Stomach (tissue), 9 donors: Measurements from ENCODE around the gene CCDC192. TPM values are rescaled to one million over a fixed set of nuclear protein-coding genes. Genes with fewer than 3 reads are reported as not detected.

ENCODE experiments used
- DNase-seq, 2 donors: peaks; one replicate each; pipeline versions ENCODE4 v3.0.0 to v3.0.0-alpha.2; 2013 to 2019
- H3K27ac ChIP-seq, 5 donors: fragments of 200-600 bp in 4 of 5; sonication (generic) in 4 of 5; one replicate each; pipeline ENCODE4 v1.5.1; 2013 to 2019; ENCODE audit warnings: mild to moderate bottlenecking in 1 of 5, moderate library complexity in 1 of 5
- H3K27me3 ChIP-seq, 3 donors: fragments of 200-600 bp; sonication (generic); one replicate each; pipeline ENCODE4 v1.5.1; 2017 to 2019; ENCODE audit warnings: mixed run types in 1 of 3
- H3K36me3 ChIP-seq, 4 donors: fragments of 200-600 bp; sonication (generic); 1 replicate in 3 of 4; 2 replicates in 1 of 4; pipeline ENCODE4 v1.5.1; 2016 to 2019
- H3K4me1 ChIP-seq, 4 donors: fragments of 200-600 bp; sonication (generic); one replicate each; pipeline ENCODE4 v1.5.1; 2016 to 2019
- H3K4me3 ChIP-seq, 4 donors: fragments of 200-600 bp; sonication (generic) in 3 of 4; one replicate each; pipeline ENCODE4 v1.5.1; 2016 to 2019; ENCODE audit warnings: mild to moderate bottlenecking in 1 of 4
- H3K9me3 ChIP-seq, 4 donors: fragments of 200-600 bp; sonication (generic); one replicate each; pipeline ENCODE4 v1.5.1; 2016 to 2019
- EP300 ChIP-seq: sonication (generic); formaldehyde crosslinking; IDR thresholded peaks from one replicate; pipeline ENCODE4 v1.6.1; 2017; ENCODE audit warnings: antibody characterized with exemption
- POLR2A ChIP-seq, 4 donors: fragments of 450-650 bp; IDR thresholded peaks; one replicate each; pipeline ENCODE4 v1.6.1; 2016; ENCODE audit warnings: antibody characterized with exemption in 4 of 4, control low read depth in 2 of 4, mild to moderate bottlenecking in 1 of 4, moderate library complexity in 1 of 4
- POLR2AphosphoS5 ChIP-seq, 3 donors: sonication (generic); formaldehyde crosslinking; IDR thresholded peaks; one replicate each; pipeline ENCODE4 v1.6.1; 2016; ENCODE audit warnings: antibody characterized with exemption in 3 of 3
- WGBS, 5 donors: extraction: QIAGEN DNeasy Blood & Tissue Kit in 3 of 5; methylation state at CpG; one replicate each; pipeline versions ENCODE4 v1.1.5 to v1.1.7; 2013 to 2018; 5-methylcytosine and 5-hydroxymethylcytosine counted together
- intact Hi-C: fragments of 100-400 bp; cut with DNase I; formaldehyde crosslinking; loops from one replicate; pipeline ENCODE4 v1.15.1; 2023; ENCODE audit warnings: low total_unique reads
- polyA plus RNA-seq, 3 donors: library from polyadenylated mRNA; stranded (reverse); fragments of 200-250 nt; gene quantifications; one replicate each; pipeline ENCODE4 v1.2.3, GENCODE V29; 2013
- total RNA-seq, 5 donors: library from RNA; depleted of rRNA; stranded (reverse); fragments of >200 nt; gene quantifications; one replicate each; pipeline versions ENCODE4 v1.1.0 to v1.2.3, GENCODE V29; 2014 to 2016
- TF ChIP-seq, protein P1 (sequence below), 7 experiments: fragments of 450-650 bp in 4 of 7; fragments of 200-600 bp in 3 of 7; sonication (generic) in 3 of 7; IDR thresholded peaks; one replicate each; pipeline ENCODE4 v1.5.1; 2016 to 2019; ENCODE audit warnings: antibody characterized with exemption in 7 of 7, control low read depth in 2 of 7, mild to moderate bottlenecking in 1 of 7
- donor health status: healthy with polysubstance abuse.
- donor health status: Bipolar disorder and iron deficiency.
- donor health status: healthy.

Gene CCDC192
- total and polyA plus RNA-seq, 8 donors, result 0.10 to 2.2 TPM; not detected in 6

DNA sequence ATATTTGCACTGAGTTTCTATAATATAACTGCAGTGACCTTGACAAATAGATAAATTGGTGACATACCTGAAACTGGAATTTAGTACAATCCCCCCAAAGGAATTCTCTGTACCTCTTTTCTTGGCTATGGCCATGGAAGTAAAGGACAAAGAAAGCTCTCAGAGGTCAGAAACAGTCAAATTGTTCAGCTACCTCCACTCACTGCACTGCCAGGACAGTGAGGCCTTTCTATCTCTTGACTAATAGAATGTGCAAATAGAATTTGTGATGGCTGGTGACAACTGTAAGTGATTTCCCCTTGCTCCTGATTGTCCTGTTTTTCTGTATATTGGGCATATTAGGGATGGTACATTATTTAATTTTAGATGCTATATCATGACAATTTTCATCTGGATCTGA lies 67.1 kb downstream of the CCDC192 start:
- no peaks in the 10 kb centered on the region for H3K27me3 ChIP-seq
- H3K4me1 ChIP-seq, result peaks cover 0 to 4% (median 0%) of the 10 kb centered on the region in 4 donors
- intact Hi-C loops, result no loop called here
- H3K36me3 ChIP-seq, result no peaks in the 10 kb centered on the region
- DNase-seq, result no peak
- no peaks in the 10 kb centered on the region for H3K9me3 ChIP-seq
- no peak overlapping the region for H3K27ac ChIP-seq
- TF ChIP-seq EP300 (no peak), POLR2A (IDR thresholded peaks at IDR 0.05) (no peak), POLR2AphosphoS5 (IDR thresholded peaks at IDR 0.05) (no peak)
- TF ChIP-seq, protein P1, sequence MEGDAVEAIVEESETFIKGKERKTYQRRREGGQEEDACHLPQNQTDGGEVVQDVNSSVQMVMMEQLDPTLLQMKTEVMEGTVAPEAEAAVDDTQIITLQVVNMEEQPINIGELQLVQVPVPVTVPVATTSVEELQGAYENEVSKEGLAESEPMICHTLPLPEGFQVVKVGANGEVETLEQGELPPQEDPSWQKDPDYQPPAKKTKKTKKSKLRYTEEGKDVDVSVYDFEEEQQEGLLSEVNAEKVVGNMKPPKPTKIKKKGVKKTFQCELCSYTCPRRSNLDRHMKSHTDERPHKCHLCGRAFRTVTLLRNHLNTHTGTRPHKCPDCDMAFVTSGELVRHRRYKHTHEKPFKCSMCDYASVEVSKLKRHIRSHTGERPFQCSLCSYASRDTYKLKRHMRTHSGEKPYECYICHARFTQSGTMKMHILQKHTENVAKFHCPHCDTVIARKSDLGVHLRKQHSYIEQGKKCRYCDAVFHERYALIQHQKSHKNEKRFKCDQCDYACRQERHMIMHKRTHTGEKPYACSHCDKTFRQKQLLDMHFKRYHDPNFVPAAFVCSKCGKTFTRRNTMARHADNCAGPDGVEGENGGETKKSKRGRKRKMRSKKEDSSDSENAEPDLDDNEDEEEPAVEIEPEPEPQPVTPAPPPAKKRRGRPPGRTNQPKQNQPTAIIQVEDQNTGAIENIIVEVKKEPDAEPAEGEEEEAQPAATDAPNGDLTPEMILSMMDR (IDR thresholded peaks at IDR 0.05), result no peak
- no peak overlapping the region for H3K4me3 ChIP-seq

DNA sequence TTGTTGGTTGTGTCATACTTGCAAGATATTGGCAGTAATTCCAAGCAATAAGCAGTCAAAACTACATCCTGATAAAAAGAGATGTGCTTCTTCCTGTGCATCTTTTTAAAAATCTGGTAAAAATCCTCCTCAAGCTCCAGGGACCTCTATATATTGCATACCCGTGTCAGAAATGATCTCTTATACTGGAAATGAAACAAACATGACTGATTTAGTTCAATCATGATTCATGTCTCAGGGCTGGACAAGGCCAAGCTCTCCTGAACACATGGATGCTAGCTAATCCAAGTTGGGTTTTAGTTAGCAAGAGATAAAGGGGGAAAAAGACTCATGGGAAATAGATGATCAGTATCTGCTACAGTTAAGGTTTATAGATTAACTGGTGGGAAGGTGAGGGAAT lies 69.3 kb downstream of the CCDC192 start:
- TF ChIP-seq EP300, result no peak
- no peak for TF ChIP-seq POLR2A (IDR thresholded peaks at IDR 0.05)
- TF ChIP-seq POLR2AphosphoS5 (IDR thresholded peaks at IDR 0.05), result no peak
- TF ChIP-seq, protein P1 (IDR thresholded peaks at IDR 0.05), result no peak
- H3K36me3 ChIP-seq, result no peaks in the 10 kb centered on the region
- peaks cover 0 to 4% (median 0%) of the 10 kb centered on the region in 4 donors for H3K4me1 ChIP-seq
- 67 to 82% (median 70%) methylated on average over 1 of the region's 1 CpG for WGBS, 5 donors
- no peak overlapping the region for H3K27ac ChIP-seq
- DNase-seq, result no peak
- intact Hi-C loops, result no loop called here
- no peaks in the 10 kb centered on the region for H3K27me3 ChIP-seq
- H3K4me3 ChIP-seq, result no peak overlapping the region
- peaks cover 0 to 10% (median 2%) of the 10 kb centered on the region in 4 donors for H3K9me3 ChIP-seq

DNA sequence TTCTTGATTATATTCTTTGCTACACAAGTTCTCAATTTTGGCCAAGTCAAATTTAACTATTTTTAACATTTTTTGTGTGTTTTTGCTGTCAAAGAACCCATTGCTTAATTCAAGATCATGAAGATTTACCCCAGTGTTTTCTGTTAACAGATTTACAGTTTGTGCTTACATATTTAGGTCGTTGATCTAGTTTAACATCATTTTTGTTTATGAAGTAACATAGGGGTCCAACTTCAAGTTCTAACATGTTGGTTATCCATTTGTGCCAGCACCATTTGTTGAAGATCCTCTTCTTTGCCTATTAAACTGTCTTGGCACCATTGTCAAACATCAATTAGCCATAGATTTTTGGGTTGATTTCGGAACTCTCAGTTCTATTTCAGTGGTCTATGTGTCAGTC lies 71.0 kb downstream of the CCDC192 start:
- intact Hi-C loops, result no loop called here
- no peak overlapping the region for H3K27ac ChIP-seq
- peaks cover 0 to 10% (median 2%) of the 10 kb centered on the region in 4 donors for H3K9me3 ChIP-seq
- no peak overlapping the region for H3K4me3 ChIP-seq
- peaks cover 0 to 4% (median 0%) of the 10 kb centered on the region in 4 donors for H3K4me1 ChIP-seq
- DNase-seq, result no peak
- H3K36me3 ChIP-seq, result no peaks in the 10 kb centered on the region
- 81 to 92% (median 85%) methylated on average over 2 of the region's 2 CpGs for WGBS, 5 donors
- TF ChIP-seq, protein P1 (IDR thresholded peaks at IDR 0.05), result no peak
- TF ChIP-seq POLR2AphosphoS5 (IDR thresholded peaks at IDR 0.05) (no peak), POLR2A (IDR thresholded peaks at IDR 0.05) (no peak), EP300 (no peak)
- no peaks in the 10 kb centered on the region for H3K27me3 ChIP-seq

DNA sequence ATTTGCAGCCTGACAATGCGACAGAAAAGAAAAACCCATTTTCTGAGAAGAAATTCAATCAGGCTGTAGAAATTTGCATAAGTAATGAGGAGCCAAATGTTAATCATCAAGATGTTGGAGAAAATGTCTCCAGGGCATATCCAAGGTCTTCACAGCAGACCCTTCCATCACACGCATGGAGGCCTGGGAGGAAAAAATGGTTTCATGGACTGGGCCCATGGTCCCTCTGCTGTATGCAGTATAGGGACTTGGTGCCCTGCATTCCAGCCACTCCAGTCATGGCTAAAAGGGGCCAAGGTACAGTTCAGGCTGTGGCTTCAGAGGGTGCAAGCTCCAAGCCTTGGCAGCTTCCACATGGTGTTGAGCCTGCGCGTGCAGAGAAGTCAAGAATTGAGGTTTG lies 73.3 kb downstream of the CCDC192 start:
- Histone ChIP-seq H3K9me3 (peaks cover 0 to 10% (median 2%) of the 10 kb centered on the region in 4 donors), H3K27me3 (no peaks in the 10 kb centered on the region), H3K4me3 (no peak overlapping the region), H3K4me1 (peaks cover 0 to 4% (median 0%) of the 10 kb centered on the region in 4 donors), H3K36me3 (no peaks in the 10 kb centered on the region), H3K27ac (no peak overlapping the region)
- DNase-seq, result no peak
- intact Hi-C loops, result no loop called here
- TF ChIP-seq EP300, result no peak
- TF ChIP-seq POLR2AphosphoS5 (IDR thresholded peaks at IDR 0.05), result no peak
- no peak for TF ChIP-seq POLR2A (IDR thresholded peaks at IDR 0.05)
- TF ChIP-seq, protein P1 (IDR thresholded peaks at IDR 0.05), result no peak
- 94 to 100% (median 99%) methylated on average over 4 of the region's 4 CpGs for WGBS, 5 donors
